Activated B cell treated with CpG ODN at 0.5 μM for 24 hours (primary cell): Measurements from ENCODE around the gene RFLNA. TPM values are rescaled to one million over a fixed set of nuclear protein-coding genes. Genes with fewer than 3 reads are reported as not detected.

Experiments
- ATAC-seq: fragments of 200-7000 bp; cut with Tn5 transposase; one replicate; pipeline ENCODE4 v1.10.0; 2021; ENCODE audit warnings: low read depth, mild to moderate bottlenecking, moderate library complexity
- CTCF ChIA-PET: fragments of 350-600 bp; sonication (Branson Sonifier 250); formaldehyde crosslinking; loops from one replicate; lab custom pipeline; 2021; ENCODE audit warnings: antibody characterized with exemption; lab: Charles Lee
- POLR2A ChIA-PET: fragments of 350-600 bp; sonication (Branson Sonifier 250); formaldehyde crosslinking; loops from one replicate; lab custom pipeline; 2021; ENCODE audit warnings: antibody characterized with exemption; lab: Charles Lee
- DNase-seq: peaks from one replicate; pipeline ENCODE4 v3.0.0; 2022
- H3K27ac Mint-ChIP-seq: one replicate; pipeline ENCODE4 v1.8.0; 2020; ENCODE audit warnings: mixed read lengths
- H3K27me3 Mint-ChIP-seq: one replicate; pipeline ENCODE4 v1.8.0; 2021; ENCODE audit warnings: mixed read lengths
- H3K36me3 Mint-ChIP-seq: one replicate; pipeline ENCODE4 v1.8.0; 2021; ENCODE audit warnings: low read depth, mixed read lengths
- H3K4me1 Mint-ChIP-seq: one replicate; pipeline ENCODE4 v1.8.0; 2021; ENCODE audit warnings: mixed read lengths
- H3K4me3 Mint-ChIP-seq: one replicate; pipeline ENCODE4 v1.8.0; 2020; ENCODE audit warnings: mild to moderate bottlenecking, mixed read lengths
- H3K9me3 Mint-ChIP-seq: one replicate; pipeline ENCODE4 v1.8.0; 2020; ENCODE audit warnings: mixed read lengths
- intact Hi-C: fragments of 100-400 bp; cut with micrococcal nuclease; formaldehyde crosslinking; loops from one replicate; pipeline ENCODE4 v1.15.1; 2024
- total RNA-seq: library from RNA; stranded (reverse); gene quantifications from 2 replicates; pipeline ENCODE4 v1.2.3, GENCODE V29; 2022
- TF ChIP-seq, protein P1 (sequence below): fragments of 200-600 bp; IDR thresholded peaks from one replicate; pipeline ENCODE4 v1.8.0; 2022; ENCODE audit warnings: antibody characterized with exemption, mild to moderate bottlenecking

Gene RFLNA
- total RNA-seq, 1 donor from 2014 or later, result not detected

DNA sequence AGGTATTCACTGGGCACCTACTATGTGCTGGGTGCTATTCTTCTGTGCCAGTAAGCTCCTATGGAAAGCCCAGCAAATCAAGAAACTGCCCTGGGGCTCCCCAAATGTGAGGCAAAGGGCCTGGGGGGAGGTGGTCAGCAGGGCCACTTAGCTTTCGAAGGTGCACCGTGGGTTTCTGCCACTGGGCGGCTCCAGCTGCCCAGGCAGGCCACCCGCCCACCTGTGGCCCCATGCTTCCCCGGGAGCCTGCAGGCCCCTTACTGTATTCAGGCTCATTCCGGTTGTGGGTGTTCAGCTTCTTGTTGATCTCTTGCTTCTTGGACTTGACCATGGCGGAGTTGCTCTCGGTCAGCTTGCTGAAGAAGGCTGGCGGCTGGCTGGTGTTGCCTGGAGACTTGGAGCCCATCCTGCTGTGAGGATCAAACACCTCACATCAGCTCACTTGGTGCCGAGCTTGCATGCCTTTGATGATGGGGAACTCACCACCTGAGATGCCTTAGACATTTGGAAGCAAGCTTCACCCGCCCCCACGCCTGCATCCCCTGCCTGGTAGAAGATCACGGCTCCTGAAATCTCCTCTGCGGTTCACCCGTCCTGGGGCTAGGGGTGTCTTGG is 37.3 kb downstream of the RFLNA start:
- H3K27me3 Mint-ChIP-seq, result no peaks in the 10 kb centered on the region
- H3K9me3 Mint-ChIP-seq, result no peaks in the 10 kb centered on the region
- H3K4me3 Mint-ChIP-seq, result no peak overlapping the region
- H3K27ac Mint-ChIP-seq, result no peak overlapping the region
- ChIA-PET CTCF (no interaction called here), POLR2A (no interaction called here)
- no peak for DNase-seq
- TF ChIP-seq, protein P1, sequence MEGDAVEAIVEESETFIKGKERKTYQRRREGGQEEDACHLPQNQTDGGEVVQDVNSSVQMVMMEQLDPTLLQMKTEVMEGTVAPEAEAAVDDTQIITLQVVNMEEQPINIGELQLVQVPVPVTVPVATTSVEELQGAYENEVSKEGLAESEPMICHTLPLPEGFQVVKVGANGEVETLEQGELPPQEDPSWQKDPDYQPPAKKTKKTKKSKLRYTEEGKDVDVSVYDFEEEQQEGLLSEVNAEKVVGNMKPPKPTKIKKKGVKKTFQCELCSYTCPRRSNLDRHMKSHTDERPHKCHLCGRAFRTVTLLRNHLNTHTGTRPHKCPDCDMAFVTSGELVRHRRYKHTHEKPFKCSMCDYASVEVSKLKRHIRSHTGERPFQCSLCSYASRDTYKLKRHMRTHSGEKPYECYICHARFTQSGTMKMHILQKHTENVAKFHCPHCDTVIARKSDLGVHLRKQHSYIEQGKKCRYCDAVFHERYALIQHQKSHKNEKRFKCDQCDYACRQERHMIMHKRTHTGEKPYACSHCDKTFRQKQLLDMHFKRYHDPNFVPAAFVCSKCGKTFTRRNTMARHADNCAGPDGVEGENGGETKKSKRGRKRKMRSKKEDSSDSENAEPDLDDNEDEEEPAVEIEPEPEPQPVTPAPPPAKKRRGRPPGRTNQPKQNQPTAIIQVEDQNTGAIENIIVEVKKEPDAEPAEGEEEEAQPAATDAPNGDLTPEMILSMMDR, result no peak
- intact Hi-C loops, result no loop called here
- ATAC-seq, result no peak
- peaks cover 78% of the 10 kb centered on the region for H3K36me3 Mint-ChIP-seq
- H3K4me1 Mint-ChIP-seq, result no peaks in the 10 kb centered on the region

DNA sequence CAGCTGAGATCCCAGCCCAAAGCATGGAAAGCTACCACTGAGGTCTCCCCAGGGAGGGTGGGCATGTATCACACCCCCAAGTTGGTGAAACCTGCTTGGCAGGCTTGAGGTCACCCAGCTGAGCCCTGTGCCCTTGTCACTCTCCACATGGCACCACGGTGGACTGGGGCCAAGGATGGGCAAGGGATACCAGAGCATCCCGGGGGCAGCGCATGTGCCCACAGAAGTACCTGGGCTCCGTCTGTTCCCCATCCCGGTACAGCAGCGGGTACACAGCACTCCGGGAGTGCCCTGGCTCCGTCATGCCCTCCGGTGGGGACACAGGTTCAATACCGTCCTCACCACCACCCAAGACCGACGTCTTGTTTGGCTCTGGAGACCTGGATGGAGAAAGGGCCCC is 38.0 kb downstream of the RFLNA start:
- TF ChIP-seq, protein P1, result no peak
- ChIA-PET CTCF (no interaction called here), POLR2A (no interaction called here)
- Mint-ChIP-seq H3K9me3 (no peaks in the 10 kb centered on the region), H3K27me3 (no peaks in the 10 kb centered on the region), H3K36me3 (peaks cover 78% of the 10 kb centered on the region), H3K4me1 (no peaks in the 10 kb centered on the region), H3K27ac (no peak overlapping the region), H3K4me3 (no peak overlapping the region)
- ATAC-seq, result no peak
- intact Hi-C loops, result no loop called here
- DNase-seq, result no peak

DNA sequence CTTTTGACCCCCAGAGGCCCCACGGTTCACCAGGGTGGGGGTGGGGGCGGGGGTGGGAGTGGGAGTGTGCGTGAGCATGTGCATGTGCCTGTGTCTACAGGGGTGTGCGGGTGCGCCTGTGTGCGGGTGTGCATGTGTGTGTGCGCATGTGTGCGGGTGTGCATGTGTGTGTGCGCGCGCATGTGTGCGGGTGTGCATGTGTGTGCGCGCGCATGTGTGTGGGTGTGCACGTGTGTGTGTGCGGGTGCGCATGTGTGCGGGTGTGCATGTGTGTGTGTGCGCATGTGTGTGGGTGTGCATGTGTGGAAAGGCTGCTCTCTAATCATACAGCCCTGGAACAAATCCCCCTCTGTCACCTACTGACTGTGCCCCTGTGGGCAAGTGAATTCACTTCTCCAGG is 38.8 kb downstream of the RFLNA start:
- CTCF ChIA-PET, result no interaction called here

GRCh38 chr12:124334266-124334665 is 39.4 kb downstream of the RFLNA start:
- TF ChIP-seq, protein P1, result no peak
- H3K36me3 Mint-ChIP-seq, result peaks cover 72% of the 10 kb centered on the region
- no peaks in the 10 kb centered on the region for H3K9me3 Mint-ChIP-seq
- POLR2A ChIA-PET, result no interaction called here
- H3K27ac Mint-ChIP-seq, result no peak overlapping the region
- CTCF ChIA-PET, result no interaction called here
- no peak overlapping the region for H3K4me3 Mint-ChIP-seq
- no peaks in the 10 kb centered on the region for H3K27me3 Mint-ChIP-seq
- intact Hi-C loops, result no loop called here
- DNase-seq, result no peak
- H3K4me1 Mint-ChIP-seq, result no peaks in the 10 kb centered on the region
- ATAC-seq, result no peak

More for the DNA sequence above, 38.8 kb downstream of the RFLNA start:
- Mint-ChIP-seq H3K9me3 (no peaks in the 10 kb centered on the region), H3K27ac (no peak overlapping the region), H3K27me3 (no peaks in the 10 kb centered on the region), H3K4me1 (no peaks in the 10 kb centered on the region), H3K36me3 (peaks cover 77% of the 10 kb centered on the region), H3K4me3 (no peak overlapping the region)
- TF ChIP-seq, protein P1, result no peak
- intact Hi-C loops, result no loop called here
- ATAC-seq, result no peak
- POLR2A ChIA-PET, result no interaction called here
- DNase-seq, result no peak

- DNase-seq (no peak), ATAC-seq (no peak)
- CTCF ChIA-PET, result no interaction called here
- POLR2A ChIA-PET, result no interaction called here
- H3K4me3 Mint-ChIP-seq, result no peak overlapping the region
- no peaks in the 10 kb centered on the region for H3K9me3 Mint-ChIP-seq
- TF ChIP-seq, protein P1, result no peak
- H3K27ac Mint-ChIP-seq, result no peak overlapping the region
- intact Hi-C loops, result no loop called here
- peaks cover 66% of the 10 kb centered on the region for H3K36me3 Mint-ChIP-seq
- H3K4me1 Mint-ChIP-seq, result no peaks in the 10 kb centered on the region
- H3K27me3 Mint-ChIP-seq, result no peaks in the 10 kb centered on the region
These were observed 40.1 kb downstream of the RFLNA start for GRCh38 chr12:124334976-124335375.
